Left cardiac atrium (tissue), 4 donors: Measurements from ENCODE around the gene TATDN2. TPM values are rescaled to one million over a fixed set of nuclear protein-coding genes. Genes with fewer than 3 reads are reported as not detected.

Source experiments
- ATAC-seq, 2 donors: fragments of 200-7000 bp; cut with Tn5 transposase; one replicate each; pipeline ENCODE4 v1.9.1; 2020; ENCODE audit warnings: mild to moderate bottlenecking in 2 of 2, moderate library complexity in 2 of 2
- DNase-seq: peaks from one replicate; pipeline ENCODE4 v3.0.0-alpha.2; 2020
- intact Hi-C, 2 donors: fragments of 100-400 bp; cut with DNase I; formaldehyde crosslinking; loops; one replicate each; pipeline versions ENCODE4 v1.14.1 to v1.15.1; 2022 to 2023
- microRNA-seq, 2 donors: library from miRNA; unstranded; fragments of <30 nt; microRNA quantifications; one replicate each; pipeline ENCODE4 v1.2.0, GENCODE V29; 2020
- total RNA-seq, 2 donors: library from RNA; stranded (reverse); fragmentation: NEBNext Ultra II Directional; extraction: Animal tissue kit (Norgen Biotek cat#: 25700); gene quantifications; one replicate each; pipeline ENCODE4 v1.2.1, GENCODE V29; 2021
- donor health status: DM: no; HTN: yes; CAD: no.
- donor health status: DM: no; HTN: yes; CAD: no; lungs with severe emphysema.
- donor health status: DM: yes; HTN: yes; CAD: no.
- donor health status: Dilated cardiomyopathy.

TATDN2 gene
- total RNA-seq, 2 donors from 2014 or later: 17.9 to 27.0 TPM

- no peak for DNase-seq
- ATAC-seq: no peak
- intact Hi-C loops: no loop called here
Observed at GRCh38 chr3:10330319-10330718, 82.1 kb downstream of the TATDN2 start.

Small RNA genes lying within 50 kb of the gene (microRNA-seq; reads per million reads assigned to microRNA genes)
- 0 to 0.60 reads per million in 2 donors for gene MIR378B

Other genes starting within 250 kb of the TATDN2 start
- gene FANCD2, start 222.0 kb upstream of the TATDN2 start, total RNA-seq: 1 to 10 TPM in 1 of 2 donors, under 1 TPM in 1; 0.71 to 1.8 TPM
- not detected for gene FANCD2OS, start 140.2 kb upstream of the TATDN2 start, total RNA-seq
- gene BRK1, start 132.8 kb upstream of the TATDN2 start, total RNA-seq: 10 to 100 TPM; 84.8 to 95.0 TPM
- gene VHL, start 106.7 kb upstream of the TATDN2 start, total RNA-seq: 10 to 100 TPM; 15.3 to 16.3 TPM
- 1 to 10 TPM; 1.7 to 1.8 TPM for gene IRAK2, start 83.5 kb upstream of the TATDN2 start, total RNA-seq
- gene GHRL, start 44.5 kb downstream of the TATDN2 start, total RNA-seq: under 1 TPM in 1 of 2 donors, not detected in 1; 0.60 TPM
- 10 to 100 TPM; 61.4 to 88.8 TPM for gene SEC13, start 72.7 kb downstream of the TATDN2 start, total RNA-seq